NCI-H526 treated with DMSO at 0.1 percent for 48 hours (cell line): ENCODE measurements around the gene CELF2.
A peak's percentile ranks its signal among the peaks of the same experiment; 100 is the strongest.
"Not testable (repeated sequence)": the region's sequence is repeated elsewhere in the genome, so short reads cannot be mapped to it uniquely, and the experiment has no call there.

Experiments used
- DNase-seq: peaks from one replicate; lab custom pipeline; 2025; lab: John Stamatoyannopoulos, UW

The CELF2 gene

DNA sequence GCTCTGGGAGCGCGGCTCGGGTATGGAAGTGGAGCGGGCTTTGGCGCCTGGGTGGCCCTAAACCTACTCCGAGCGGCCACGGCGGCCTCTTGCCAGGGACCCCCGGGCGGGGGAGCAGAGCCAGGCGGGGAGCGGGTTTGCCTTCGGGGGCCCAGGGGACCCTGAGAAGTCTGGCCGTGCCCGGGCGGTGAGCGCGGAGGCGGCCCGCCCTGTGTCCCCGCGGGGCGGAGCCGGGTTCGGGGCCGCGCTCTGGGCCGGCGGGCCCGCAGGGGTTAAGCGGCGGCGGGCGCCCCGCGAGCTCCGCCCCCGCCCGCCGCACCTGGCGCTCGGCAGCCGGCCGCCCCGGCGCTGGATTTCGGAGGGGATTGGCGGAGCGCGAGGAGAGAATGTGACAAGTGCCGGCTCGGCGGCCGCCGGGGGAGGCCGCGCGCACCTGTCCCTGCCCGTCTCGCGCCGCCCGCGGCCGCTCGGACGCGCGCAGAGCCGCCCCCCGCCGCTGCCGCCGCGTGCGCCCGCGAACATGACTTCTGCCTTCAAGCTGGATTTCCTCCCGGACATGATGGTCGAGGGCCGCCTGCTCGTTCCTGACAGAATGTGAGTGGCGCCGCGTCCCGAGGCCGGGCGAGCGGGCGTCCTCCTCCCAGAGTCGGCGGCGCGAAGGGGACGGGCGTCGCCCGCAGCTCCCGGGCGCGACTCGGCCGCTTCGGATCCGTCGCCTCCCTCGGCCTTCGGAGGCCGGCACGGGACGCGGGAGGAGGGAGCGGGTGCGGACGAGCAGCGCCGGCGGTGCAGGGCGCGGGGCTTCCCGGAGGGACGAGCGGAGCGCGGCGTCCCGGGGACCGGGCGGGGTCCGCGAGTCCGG lies at the start of gene CELF2:
Gene CELF2, plus strand, starts transcription at position 303 of the 862 bp plus-strand sequence. Its CDS starts 218 bp downstream, at position 521.
- DNase-seq: peak; percentile 68

DNA sequence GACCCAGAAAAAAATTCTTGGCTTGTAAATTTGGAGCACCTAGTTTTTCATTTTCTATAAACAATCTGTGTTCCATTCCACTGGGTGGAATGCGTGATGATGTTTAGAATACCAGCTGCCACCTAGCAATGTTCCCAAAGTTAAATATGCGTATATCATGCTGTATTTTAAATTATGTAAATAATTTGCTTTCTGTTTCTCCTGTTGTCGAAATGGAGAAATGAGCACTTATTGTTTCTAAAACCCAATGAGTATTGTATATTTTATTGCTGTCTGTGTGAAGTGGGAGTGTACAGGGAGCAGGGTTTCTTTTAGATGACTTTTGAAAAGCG lies 49.4 kb upstream of the CELF2 start:
- no peak for DNase-seq

DNA sequence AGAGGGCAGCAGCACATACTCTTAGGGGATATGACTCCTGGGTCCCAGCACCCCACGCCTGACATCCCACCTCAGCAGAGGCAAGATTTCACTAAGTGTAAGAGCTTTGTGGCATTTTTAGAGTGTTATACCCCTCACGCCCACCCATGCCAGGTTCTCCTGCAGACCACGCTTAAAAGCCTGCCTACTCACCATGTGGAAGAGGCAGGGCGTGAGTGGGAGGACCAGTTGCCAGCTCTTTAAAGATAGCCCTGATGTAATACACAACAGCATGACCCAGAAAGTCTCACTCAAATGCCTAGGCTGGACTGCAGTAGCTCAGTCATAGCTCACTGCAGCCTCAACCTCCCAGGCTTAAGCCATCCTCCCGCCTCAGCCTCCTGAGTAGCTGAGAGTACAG lies 44.4 kb upstream of the CELF2 start:
- no peak for DNase-seq

DNA sequence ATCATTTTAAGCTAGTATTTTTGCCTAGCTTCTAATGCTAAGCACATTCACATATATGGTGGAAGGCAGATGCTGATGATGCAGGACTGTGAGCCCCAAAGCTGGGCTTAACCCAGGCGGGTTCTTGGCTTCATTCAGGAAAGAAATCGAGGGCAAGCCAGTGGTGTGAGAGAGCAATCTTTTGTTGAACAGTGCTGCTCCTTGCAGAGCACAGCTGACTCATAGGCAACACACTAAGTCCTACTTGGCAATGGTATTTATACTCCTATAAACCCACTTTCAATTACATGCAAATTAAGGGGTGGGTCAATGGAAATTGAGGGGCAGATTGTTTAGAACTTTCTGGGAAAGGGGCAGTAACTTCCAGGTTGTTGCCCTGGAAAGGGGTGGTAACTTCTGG lies 42.0 kb upstream of the CELF2 start:
- no peak for DNase-seq

DNA sequence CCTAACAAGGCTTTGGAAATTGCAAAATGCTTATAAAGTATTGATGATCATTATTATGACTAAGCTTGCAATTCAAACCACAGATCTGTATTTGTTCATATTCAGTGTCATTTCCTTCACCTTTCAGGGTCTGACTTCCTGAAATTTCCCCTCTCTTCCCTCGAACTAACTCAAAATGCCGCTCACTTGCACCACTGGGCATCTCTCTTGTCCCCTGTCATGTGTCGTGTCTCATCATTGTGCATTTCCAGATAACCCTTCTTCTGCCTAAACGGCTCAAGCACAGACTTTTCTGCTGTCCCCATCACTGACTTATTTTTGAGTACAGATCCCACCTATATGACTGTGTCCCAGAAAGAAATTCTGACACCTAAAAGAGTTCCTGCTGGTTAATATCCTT lies 41.0 kb upstream of the CELF2 start:
- no peak for DNase-seq

DNA sequence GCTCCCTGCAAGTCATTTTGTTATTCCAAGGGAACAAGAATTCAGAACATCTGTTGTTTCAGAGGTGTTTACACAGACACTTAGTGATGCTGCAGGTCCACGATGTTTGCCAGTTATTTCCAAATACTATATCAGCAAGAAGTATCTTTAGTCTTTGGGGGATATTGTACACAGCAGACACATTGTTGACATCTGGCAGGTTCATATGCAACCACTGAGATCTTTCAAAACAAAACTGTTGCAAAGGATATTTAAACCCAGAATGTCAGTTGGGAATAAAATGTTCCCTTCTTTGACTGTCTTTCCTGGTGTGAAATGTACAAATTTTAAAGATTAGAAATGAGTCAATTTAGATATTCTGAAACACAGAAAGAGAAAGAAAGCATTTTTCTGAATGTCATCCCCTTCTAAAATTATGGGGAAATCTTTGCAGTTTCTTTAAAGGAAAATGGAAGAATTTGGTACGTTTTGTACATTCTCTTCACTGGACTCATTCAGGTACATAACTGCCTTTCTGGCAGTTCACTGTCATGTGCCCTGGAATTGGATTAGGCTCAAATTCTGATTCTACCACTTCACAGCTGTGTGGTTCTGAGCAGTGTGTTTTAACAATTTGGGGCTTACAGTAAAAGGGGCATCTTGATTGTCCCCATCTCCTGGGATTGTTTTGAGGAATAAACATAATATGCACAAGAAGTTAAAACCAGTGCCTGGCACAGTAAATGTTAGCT lies 40.3 kb upstream of the CELF2 start:
- DNase-seq: no peak

DNA sequence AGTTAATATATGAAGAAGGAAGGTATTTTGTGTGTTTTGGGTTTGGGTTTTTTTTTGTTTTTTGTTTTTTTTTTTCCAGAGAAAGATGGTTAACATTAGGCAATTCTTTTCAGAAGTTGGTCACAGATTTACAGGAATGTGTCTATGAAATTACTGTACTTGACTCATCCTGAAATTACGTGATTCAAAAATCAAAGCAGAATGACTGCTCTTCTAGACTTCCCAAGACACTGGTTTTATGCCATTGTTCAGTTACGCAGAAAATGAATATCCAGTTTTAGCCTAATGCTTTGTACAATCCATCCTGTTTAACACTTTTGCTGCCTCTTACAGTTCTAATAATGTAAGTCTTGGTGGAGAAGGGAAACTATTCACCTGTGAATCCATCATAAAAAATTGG lies 39.7 kb upstream of the CELF2 start:
- DNase-seq: no peak

DNA sequence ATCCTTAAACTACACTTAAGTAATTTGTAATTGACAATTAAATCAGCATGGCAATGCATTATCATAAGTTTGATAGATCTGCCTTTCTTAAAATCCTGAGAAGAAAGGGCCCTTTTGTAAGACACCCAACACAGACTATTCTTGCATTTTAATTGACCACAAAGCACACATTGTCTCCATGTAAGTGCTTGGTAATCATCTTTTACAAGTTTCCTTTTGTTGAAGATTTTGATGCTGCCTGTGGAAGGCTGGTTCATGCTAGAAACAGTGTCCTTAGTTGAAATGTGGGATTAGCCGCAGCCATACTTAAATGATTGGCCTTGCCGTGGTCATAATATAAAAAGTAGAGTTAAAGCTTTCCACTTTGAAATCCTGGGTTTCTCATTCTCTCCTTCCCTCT lies 32.3 kb upstream of the CELF2 start:
- DNase-seq: no peak

DNA sequence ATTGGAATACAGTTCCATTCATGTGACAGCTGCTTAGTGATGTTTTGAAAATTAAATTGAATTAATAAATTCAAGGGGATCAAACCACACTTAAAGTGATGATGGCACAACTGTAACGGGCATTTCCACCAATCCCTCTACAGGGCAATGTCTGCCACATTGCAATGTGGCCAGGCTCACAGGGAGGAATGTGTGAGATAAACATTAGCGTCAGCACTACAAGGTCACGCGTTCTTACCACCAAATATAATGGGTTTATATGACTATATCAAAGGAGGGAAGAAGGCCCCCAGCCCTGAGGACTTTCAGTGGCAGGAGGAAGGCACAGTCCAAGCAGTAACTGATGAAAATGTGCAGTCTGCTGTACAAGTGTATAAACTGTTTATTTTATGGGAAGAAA lies 31.1 kb upstream of the CELF2 start:
- DNase-seq: no peak

DNA sequence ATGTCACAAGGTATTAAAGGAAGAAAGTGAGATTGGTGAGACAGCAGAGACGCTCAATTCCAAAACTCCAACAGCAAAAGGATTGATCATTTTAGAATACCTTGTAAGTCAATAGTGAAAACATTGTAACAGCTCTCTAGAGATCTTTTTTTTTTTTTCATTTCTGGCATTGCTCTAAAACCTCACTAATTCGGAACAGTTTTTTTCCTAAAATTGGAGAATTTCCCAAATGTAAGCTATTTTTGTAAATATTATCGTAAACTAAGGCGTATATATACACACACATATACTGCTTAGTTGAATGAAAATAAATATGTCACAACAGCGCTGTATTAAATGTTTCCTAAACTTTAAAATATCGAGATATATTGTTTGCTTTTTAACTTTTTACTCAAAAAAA lies 30.6 kb upstream of the CELF2 start:
- no peak for DNase-seq

DNA sequence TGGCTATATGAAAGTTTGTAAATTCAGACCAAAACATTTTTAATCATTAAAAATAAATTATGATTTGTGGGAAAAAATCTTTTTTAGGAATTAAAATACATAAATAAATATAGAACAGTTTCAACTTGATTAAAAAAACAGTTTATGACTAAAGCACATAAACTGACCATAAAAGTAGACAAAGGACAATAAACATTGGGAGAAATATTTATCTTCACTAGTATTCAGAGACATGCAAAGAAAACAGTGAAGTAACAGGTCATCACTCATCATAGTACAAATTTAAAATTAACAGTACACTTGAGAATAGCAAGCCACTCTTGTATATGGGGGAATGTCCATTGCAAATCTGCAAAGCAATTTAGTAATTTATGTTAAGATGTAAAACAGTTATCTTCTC lies 28.0 kb upstream of the CELF2 start:
- no peak for DNase-seq

DNA sequence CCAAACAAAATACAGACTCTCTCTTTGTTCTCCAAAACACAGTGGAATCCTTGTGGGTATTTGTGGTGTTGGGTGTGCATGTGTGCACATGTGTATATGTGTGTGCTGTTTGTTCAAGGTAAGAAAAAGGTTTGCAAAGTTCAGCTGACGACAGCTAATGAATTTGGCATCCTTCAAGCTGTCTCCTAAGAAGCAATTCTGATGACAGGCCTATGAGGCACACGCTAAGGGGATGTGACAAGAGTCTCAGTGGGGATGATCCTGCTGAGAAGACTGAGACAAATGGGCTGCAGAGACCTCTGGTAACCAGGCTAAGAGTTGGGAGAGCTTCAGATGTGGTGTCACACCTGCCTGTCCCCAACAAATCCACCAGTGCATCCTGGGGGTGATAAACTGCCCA lies 26.5 kb upstream of the CELF2 start:
- no peak for DNase-seq

DNA sequence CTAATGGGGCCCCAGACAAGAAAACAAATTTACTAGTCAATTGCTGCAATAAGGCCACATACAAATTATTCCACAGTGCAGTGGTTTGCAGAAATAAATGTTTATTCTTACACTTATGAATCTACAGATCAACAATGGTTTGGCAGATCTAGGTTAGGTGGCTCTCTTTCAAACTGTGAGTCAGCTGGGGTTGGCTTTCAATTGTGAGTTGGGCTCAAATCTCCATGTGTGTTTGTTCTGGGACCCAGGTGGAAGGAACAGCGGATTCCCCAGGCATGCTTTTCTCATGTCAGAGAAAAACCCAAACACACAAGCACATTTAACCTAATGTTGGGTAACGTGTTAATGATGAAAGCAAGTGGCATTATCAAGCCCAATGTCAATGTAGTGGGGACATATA lies 25.6 kb upstream of the CELF2 start:
- no peak for DNase-seq

DNA sequence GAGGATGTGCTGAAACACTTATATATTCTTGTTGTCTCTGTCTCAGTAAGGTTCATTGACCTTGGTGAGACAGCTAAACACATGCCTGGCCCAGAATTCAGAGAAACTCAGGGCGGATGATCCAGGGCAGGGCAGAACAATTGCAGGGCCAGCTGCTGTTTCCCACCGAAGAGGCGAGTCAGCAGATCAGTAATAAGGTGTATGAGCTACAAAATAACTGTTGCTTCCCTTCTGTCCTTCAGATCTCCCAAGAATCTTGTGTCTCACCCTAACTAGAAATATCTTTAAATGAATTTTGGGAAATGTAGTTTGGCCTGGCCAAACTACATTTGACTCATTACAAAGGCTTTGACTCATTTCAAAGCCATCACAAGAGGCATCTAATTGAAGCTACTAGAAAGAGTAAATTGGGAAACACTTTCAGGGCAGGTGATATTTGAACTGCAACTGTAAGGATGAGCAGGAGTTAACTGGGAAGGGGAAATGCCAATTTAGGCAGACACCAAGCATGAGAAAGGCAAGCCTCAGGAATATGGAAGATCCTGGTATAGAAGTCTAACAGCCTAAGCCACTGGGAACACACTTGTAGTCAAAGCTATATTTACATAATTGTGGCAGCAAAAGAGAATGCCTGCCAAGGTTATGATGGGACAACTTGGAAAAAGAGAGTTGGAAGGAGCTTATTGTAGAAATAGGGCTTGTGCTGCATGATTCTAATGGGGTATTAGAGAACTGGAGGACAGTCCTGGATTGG lies 24.5 kb upstream of the CELF2 start:
- no peak for DNase-seq

DNA sequence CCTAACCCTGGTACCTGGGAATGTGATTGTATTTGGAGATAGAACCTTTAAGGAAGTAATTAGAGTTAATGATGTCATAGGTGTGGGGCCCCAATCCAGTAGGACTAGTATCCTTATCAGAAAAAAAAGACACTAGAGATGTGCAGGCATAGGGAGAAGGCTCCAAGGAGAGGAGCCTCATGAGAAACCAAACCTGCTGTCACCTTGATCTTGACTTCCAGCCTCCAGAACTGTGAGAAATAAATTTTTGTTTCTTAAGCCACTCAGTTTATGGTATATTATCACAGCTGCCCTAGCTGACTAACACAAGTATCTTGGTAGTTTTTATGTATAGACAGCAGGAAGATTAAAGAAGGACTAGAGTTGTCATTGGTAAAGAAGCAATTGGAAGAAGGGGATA lies 23.9 kb upstream of the CELF2 start:
- no peak for DNase-seq

DNA sequence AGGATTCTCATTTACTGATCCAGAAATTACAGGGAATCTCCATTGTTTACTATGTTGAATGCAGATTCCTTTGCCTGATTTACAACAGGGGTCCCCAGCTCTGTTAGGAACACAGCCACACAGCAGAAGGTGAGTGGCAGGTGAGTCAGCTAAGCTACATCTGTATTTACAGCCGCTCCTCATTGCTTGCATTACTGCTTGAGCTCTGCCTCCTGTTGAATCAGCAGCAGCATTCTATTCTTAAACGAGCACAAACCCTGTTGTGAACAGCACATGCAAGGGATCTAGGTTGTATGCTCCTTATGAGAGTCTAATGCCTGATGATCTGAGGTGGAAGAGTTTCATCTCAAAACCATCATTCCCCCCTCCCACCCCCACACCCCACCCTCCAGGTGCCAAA lies 23.3 kb upstream of the CELF2 start:
- no peak for DNase-seq

DNA sequence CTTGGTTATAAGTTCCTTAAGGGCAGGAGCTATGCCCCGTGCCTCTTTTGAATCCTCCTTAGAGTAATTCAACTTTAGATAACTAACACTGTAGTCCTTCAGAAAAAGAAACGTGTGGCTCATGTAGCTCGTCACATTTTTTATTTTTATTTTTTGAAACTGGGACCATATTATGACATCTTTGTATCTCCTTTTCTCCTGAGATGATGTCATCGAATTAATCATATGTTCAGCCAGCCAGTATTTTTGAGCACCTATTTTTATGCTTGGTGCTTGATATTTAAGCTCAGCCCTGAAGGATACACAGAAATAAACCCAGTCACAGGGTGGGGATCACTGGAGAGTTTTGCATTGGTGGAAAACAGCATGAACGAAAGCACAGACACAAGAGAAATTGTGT lies 22.6 kb upstream of the CELF2 start:
- DNase-seq: no peak

DNA sequence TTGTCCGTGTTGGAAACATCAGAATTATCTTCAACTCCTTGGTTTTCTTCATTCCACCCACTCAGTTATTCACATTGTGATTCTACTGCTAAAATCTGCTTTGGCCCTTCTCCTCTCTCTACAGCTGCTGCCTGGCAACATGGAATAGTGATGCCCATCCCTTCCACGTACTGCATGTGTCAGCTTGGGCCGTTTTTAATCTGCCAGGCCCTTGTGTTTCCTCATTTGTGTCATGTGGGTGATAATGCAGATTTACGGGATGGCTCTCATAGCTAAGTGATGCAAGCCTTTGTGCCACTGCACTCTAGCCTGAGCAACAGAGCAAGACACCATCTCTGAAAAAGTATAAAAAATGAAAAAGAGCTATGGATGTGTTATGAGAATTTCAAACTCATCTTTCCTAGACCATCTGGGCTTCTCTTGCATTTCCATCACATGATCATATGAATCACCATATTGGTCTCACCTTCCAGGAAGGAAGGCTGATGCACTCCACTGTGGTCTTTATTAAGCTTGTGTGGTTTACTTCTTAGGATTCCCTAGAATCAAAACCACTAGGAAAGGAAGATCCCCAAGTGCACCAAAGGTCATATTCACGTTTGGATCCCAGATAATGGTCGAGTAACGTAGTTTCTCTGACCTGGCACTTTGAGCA lies 20.6 kb upstream of the CELF2 start:
- DNase-seq: no peak

DNA sequence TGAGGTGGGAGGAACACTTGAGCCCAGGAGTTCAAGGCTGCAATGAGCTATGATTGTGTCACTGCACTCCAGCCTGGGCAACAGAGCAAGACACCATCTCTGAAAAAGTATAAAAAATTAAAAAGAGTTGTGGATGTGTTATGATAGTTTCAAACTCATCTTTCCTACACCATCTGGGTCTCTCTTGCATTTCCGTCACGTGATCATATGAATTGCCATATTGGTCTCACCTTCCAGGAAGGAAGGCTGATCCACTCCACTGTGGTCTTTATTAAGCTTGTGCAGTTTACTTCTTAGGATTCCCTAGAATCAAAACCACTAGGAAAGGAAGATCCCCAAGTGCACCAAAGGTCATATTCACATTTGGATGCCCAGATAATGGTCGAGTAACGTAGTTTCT lies 18.2 kb upstream of the CELF2 start:
- not testable (repeated sequence) for DNase-seq

DNA sequence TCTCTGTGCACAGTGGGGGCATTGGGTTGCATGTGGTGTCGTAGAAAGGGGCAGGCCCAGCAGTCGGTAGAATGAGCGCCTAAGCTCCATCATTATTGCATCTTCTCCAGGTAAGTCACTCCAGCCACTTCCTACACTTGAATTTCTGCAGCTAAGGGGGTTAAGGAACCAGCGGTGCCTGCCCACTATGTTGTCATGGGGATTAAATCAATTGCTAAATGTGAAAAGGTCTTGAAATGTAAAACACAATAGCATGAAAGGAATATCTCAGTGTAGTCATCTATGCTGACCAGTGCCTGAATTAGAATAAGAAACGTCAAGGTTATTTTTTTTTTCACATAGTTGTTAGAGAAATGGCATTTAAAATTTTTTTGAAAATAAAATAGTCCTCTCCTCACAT lies 15.2 kb upstream of the CELF2 start:
- DNase-seq: no peak

DNA sequence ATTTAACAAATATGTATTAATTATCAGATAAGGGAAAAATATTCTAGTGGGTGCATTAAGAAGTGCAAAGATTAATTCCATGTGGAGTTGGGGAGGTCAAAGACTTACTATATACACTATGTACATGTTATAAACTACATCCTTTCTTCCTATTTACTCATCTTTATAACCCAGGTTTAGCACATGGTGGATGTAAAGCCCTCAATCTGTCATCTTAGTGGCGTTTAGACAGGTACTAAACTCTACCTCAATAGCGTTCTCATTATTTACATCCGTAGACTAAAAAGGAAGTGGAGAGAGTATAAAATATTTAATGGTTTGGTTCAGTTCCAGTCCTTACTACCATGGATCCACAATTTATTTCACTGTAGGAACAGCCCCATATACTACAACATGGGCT lies 14.8 kb upstream of the CELF2 start:
- no peak for DNase-seq

DNA sequence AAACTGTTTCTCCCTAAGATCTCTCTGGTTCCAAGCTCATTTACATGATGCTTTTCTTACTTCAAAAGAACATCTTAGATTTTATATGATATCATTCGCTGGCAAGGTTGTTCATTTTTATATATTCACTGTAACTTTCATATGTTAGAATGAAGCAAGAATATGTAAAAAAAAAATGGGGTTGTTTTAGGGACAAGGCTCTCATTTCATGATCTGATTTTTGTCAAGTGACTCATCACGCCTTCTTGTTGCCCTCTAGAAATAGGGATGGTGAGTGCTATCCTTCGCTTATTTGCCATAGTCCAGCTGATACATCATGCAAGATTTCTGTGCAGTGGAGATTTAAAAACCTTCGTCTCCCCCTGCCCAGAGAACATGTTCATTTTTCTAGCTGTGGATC lies 14.0 kb upstream of the CELF2 start:
- no peak for DNase-seq
